ENCODE data around the gene SLC52A1.
A peak's percentile ranks its signal among the peaks of the same experiment; 100 is the strongest.

SLC52A1 gene

DNA sequence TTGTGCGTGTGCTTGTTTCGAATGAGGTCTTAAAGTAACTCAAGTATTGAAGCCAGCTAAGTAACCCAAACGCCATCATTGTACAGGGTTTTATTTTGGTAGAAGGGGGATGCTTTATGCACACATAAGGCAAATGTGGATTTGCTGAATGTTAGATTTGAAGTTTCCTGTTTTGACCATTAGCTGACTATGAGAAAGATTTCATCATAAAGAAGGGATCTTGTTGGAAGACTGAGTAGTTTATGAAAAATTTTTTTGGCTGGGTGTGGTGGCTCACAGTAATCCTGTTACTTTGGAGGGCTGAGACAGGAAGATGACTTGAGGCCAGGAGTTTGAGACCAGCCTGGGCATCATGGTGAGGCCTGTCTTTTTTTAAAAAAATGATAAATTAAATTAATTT lies 33.0 kb upstream of the SLC52A1 start:
- H3K4me1 Mint-ChIP-seq: no peaks in the 10 kb centered on the region
- H3K9me3 Mint-ChIP-seq: no peaks in the 10 kb centered on the region
- TF ChIP-seq, protein P1, sequence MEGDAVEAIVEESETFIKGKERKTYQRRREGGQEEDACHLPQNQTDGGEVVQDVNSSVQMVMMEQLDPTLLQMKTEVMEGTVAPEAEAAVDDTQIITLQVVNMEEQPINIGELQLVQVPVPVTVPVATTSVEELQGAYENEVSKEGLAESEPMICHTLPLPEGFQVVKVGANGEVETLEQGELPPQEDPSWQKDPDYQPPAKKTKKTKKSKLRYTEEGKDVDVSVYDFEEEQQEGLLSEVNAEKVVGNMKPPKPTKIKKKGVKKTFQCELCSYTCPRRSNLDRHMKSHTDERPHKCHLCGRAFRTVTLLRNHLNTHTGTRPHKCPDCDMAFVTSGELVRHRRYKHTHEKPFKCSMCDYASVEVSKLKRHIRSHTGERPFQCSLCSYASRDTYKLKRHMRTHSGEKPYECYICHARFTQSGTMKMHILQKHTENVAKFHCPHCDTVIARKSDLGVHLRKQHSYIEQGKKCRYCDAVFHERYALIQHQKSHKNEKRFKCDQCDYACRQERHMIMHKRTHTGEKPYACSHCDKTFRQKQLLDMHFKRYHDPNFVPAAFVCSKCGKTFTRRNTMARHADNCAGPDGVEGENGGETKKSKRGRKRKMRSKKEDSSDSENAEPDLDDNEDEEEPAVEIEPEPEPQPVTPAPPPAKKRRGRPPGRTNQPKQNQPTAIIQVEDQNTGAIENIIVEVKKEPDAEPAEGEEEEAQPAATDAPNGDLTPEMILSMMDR (IDR thresholded peaks at IDR 0.05; ENCODE audit: unreplicated experiment in 3 of 3): no peak
- H3K4me3 Mint-ChIP-seq: no peak overlapping the region
- H3K36me3 Mint-ChIP-seq (ENCODE audit: low read depth): no peaks in the 10 kb centered on the region
- no peak overlapping the region for H3K27ac Mint-ChIP-seq
- peaks cover 4% of the 10 kb centered on the region for H3K27me3 Mint-ChIP-seq (ENCODE audit: low read depth)

DNA sequence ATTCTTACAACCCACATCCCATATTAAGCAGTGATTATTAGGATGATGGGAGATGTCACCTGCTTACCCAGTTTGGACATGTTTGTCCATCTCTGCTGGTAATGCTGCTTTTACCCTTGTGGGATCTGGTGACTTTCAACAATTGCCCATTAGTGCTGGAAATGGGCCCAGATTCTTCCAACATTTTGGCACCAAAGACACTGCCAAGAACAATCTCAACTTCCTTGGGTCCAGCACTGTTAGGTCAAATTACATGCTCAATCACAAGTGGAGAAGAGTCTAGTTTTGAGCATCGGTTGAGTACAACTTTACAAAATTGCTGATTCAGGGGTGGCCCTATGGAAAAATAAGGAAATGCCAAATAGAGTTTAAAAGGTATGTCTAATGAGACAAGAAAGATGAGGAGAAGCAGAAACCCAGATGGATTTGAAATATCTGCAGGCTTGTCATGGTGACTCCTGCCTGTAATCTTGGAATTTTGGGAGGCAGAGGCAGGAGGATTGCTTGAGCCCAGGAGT lies 30.1 kb upstream of the SLC52A1 start:
- Mint-ChIP-seq H3K27me3 (ENCODE audit: low read depth) (peaks cover 7% of the 10 kb centered on the region), H3K4me3 (no peak overlapping the region), H3K27ac (no peak overlapping the region), H3K9me3 (no peaks in the 10 kb centered on the region), H3K36me3 (ENCODE audit: low read depth) (no peaks in the 10 kb centered on the region), H3K4me1 (no peaks in the 10 kb centered on the region)
- TF ChIP-seq, protein P1 (IDR thresholded peaks at IDR 0.05; ENCODE audit: unreplicated experiment in 3 of 3): no peak

- H3K9me3 Mint-ChIP-seq: peaks cover 6% of the 10 kb centered on the region
Observed at GRCh38 chr17:5055543-5055942, 20.3 kb upstream of the SLC52A1 start.

DNA sequence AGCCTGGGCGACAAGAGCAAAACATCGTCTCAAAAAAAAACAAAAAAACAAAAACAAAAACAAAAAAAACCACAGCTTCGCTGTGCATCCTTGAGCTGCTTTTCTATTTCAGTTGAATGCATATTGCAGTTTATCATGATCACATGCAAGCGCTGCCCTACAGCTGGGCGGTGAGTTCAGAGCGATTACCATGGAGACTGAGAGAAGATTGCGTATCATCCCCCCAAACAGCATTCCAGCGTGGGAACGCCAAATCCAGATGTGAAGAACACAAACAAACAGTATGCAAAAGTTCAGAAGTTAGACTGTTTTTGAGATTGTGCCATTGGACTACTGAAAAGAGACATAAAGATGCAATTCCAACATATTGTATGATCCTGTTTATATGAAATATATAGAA lies 15.1 kb upstream of the SLC52A1 start:
- TF ChIP-seq, protein P1 (IDR thresholded peaks at IDR 0.05; ENCODE audit: unreplicated experiment in 3 of 3): no peak
- Mint-ChIP-seq H3K9me3 (peaks cover 4% of the 10 kb centered on the region), H3K4me1 (peaks cover 16% of the 10 kb centered on the region), H3K4me3 (no peak overlapping the region), H3K36me3 (ENCODE audit: low read depth) (no peaks in the 10 kb centered on the region), H3K27ac (peak overlapping the region in 1 of 3 experiments; percentile 92), H3K27me3 (ENCODE audit: low read depth) (no peaks in the 10 kb centered on the region)

More at GRCh38 chr17:5055543-5055942, 20.3 kb upstream of the SLC52A1 start:
- no peak overlapping the region for H3K4me3 Mint-ChIP-seq
- peaks cover under 1% of the 10 kb centered on the region for H3K4me1 Mint-ChIP-seq
- H3K36me3 Mint-ChIP-seq (ENCODE audit: low read depth): peaks cover 5% of the 10 kb centered on the region
- peaks cover 7% of the 10 kb centered on the region for H3K27me3 Mint-ChIP-seq (ENCODE audit: low read depth)
- TF ChIP-seq, protein P1 (IDR thresholded peaks at IDR 0.05; ENCODE audit: unreplicated experiment in 3 of 3): no peak
- no peak overlapping the region for H3K27ac Mint-ChIP-seq

DNA sequence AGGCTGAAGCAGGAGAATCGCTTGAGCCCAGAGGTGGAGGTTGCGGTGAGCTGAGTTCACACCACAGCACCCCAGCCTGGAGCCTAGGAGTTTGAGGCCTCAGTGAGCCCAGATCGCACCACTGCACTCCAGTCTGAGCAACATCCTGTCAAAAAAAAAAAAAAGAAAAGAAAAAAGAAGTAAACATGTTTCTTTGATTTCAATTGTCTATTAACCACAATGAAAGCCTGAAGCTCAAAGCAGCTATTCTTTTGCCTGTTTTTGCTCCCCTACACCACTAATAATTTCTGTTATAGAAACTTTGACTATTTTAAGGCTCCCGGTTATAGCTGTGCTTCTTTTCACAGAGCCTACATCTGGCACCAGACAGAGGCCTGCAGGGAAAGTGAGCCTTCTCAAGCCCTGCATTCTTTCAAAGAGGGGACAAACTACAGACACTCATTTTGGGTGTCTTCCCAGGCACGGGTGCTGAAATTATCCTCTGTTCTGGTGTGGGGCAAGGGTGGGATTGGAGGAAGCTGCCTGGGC lies 14.2 kb upstream of the SLC52A1 start:
- Mint-ChIP-seq H3K4me1 (peaks cover 16% of the 10 kb centered on the region), H3K9me3 (no peaks in the 10 kb centered on the region), H3K27me3 (ENCODE audit: low read depth) (peaks cover 2% of the 10 kb centered on the region), H3K27ac (peak overlapping the region; percentile 49 to 92 (median 86)), H3K4me3 (no peak overlapping the region), H3K36me3 (ENCODE audit: low read depth) (no peaks in the 10 kb centered on the region)
- TF ChIP-seq, protein P1 (IDR thresholded peaks at IDR 0.05; ENCODE audit: unreplicated experiment in 3 of 3): no peak

GRCh38 chr17:5047446-5047845 lies 12.2 kb upstream of the SLC52A1 start:
- Mint-ChIP-seq H3K36me3 (ENCODE audit: low read depth) (no peaks in the 10 kb centered on the region), H3K27me3 (ENCODE audit: low read depth) (peaks cover 5% of the 10 kb centered on the region), H3K4me3 (no peak overlapping the region), H3K27ac (peak overlapping the region in 1 of 3 experiments; percentile 80), H3K4me1 (peaks cover 16% of the 10 kb centered on the region), H3K9me3 (no peaks in the 10 kb centered on the region)
- TF ChIP-seq, protein P1 (IDR thresholded peaks at IDR 0.05; ENCODE audit: unreplicated experiment in 3 of 3): no peak
